Pancreas (tissue), 10 donors: ENCODE data around the gene TSPYL6. TPM values are rescaled to one million over a fixed set of nuclear protein-coding genes. Genes with fewer than 3 reads are reported as not detected.
"Not testable (repeated sequence)": the region's sequence is repeated elsewhere in the genome, so short reads cannot be mapped to it uniquely, and the experiment has no call there.

ENCODE experiments used
- ATAC-seq, 4 donors: fragments of 200-7000 bp; cut with Tn5 transposase; one replicate each; pipeline versions ENCODE4 v1.8.0 to v1.9.1; 2020; ENCODE audit warnings: mild to moderate bottlenecking in 4 of 4, moderate library complexity in 4 of 4
- DNase-seq, 6 donors: peaks; one replicate each; pipeline ENCODE4 v3.0.0-alpha.2; 2020
- FAIRE-seq: peaks from 2 replicates; lab custom pipeline; 2012; peaks lifted over from hg19 to GRCh38; lab: Jason Lieb, UNC
- H3K27ac ChIP-seq, 4 donors: fragments of 200-600 bp; sonication (generic); 1 replicate in 3 of 4; 2 replicates in 1 of 4; pipeline versions ENCODE4 v1.5.0 to v1.8.0; 2020
- H3K27me3 ChIP-seq, 4 donors: fragments of 200-600 bp; one replicate each; pipeline ENCODE4 v1.8.0; 2021
- H3K36me3 ChIP-seq, 3 donors: fragments of 200-600 bp; sonication (generic) in 1 of 3; one replicate each; pipeline versions ENCODE4 v1.5.0 to v1.8.0; 2020 to 2021
- H3K4me1 ChIP-seq, 3 donors: fragments of 200-600 bp; one replicate each; pipeline ENCODE4 v1.8.0; 2021
- H3K4me3 ChIP-seq, 4 donors: fragments of 200-600 bp; sonication (generic) in 2 of 4; one replicate each; pipeline versions ENCODE4 v1.5.0 to v1.8.0; 2020 to 2021
- H3K9me3 ChIP-seq, 4 donors: fragments of 200-600 bp; one replicate each; pipeline ENCODE4 v1.8.0; 2021
- WGBS, 2 donors: extraction: QIAGEN DNeasy Blood & Tissue Kit; methylation state at CpG; one replicate each; pipeline ENCODE4 v1.1.7; 2013; 5-methylcytosine and 5-hydroxymethylcytosine counted together
- intact Hi-C, 3 donors: fragments of 100-400 bp; cut with DNase I; formaldehyde crosslinking; loops; one replicate each; pipeline versions ENCODE4 v1.11.1 to v1.14.2; 2022
- polyA plus RNA-seq, 2 donors: library from polyadenylated mRNA; stranded (reverse); fragments of 200-250 nt; gene quantifications; one replicate each; pipeline ENCODE4 v1.2.3, GENCODE V29; 2013
- total RNA-seq, 6 donors: library from RNA; stranded (reverse); fragmentation: NEBNext Ultra II Directional in 4 of 6; extraction: Animal tissue kit (Norgen Biotek cat#: 25700) in 4 of 6; gene quantifications; one replicate each; pipeline versions ENCODE4 v1.2.1 to v1.2.4, GENCODE V29; 2021 to 2023
- TF ChIP-seq, protein P1 (sequence below), 4 donors: fragments of 200-600 bp; sonication (generic) in 3 of 4; IDR thresholded peaks; one replicate each; pipeline versions ENCODE4 v1.5.0 to v1.8.0; 2021; ENCODE audit warnings: antibody characterized with exemption in 4 of 4
- donor health status: healthy with polysubstance abuse.
- donor health status: DM: no; HTN: no; CAD: no; lungs with moderate emphysema.
- donor health status: DM: no; HTN: no; CAD: no.
- donor health status: control.
- donor health status: control.
- donor health status: Bipolar disorder and iron deficiency.
- donor health status: DM: yes; HTN: yes; CAD: no.
- donor health status: DM: no; HTN: no; CAD: no.
- donor health status: DM: no; HTN: no; CAD: no.
- donor health status: DM: yes; HTN: yes; CAD: no.

Gene TSPYL6
- total RNA-seq (under 1 TPM in 2 of 6 donors, not detected in 4; 0.06 to 0.09 TPM), polyA plus RNA-seq (not detected)

DNA sequence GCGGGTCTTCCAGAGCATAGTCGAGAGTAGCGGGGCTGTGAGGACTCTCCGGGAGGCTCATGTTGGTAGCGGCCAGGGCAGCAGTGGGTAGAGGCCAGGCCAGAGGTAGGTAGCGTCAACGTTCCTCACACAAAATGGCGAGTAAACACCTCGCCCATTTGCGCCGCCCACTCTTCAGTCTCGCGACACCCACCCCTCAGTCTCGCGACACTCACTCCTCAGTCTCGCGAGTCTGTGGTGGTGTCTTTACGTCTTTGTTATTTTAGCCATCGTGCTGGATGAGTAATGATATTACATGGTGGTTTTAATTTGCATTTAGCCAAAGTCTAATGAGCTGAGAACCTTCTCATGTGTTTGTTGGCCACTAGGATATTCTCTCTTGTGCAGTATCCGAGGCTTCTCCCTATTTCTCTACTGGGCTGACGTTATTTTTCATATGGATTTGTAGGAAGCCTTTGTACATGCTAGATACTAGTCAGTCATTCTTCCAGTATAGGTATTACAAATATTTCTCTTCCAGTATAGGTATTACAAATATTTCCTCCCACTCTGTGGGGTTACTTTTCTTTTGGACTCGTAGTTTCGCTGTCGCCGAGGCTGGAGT is at the start of gene TSPYL6:
Gene TSPYL6 (minus strand): TSS at position 139 of the 604 bp plus-strand sequence. CDS start 78 bp downstream, at position 61.
- no peaks in the 10 kb centered on the region for H3K9me3 ChIP-seq
- TF ChIP-seq, protein P1, sequence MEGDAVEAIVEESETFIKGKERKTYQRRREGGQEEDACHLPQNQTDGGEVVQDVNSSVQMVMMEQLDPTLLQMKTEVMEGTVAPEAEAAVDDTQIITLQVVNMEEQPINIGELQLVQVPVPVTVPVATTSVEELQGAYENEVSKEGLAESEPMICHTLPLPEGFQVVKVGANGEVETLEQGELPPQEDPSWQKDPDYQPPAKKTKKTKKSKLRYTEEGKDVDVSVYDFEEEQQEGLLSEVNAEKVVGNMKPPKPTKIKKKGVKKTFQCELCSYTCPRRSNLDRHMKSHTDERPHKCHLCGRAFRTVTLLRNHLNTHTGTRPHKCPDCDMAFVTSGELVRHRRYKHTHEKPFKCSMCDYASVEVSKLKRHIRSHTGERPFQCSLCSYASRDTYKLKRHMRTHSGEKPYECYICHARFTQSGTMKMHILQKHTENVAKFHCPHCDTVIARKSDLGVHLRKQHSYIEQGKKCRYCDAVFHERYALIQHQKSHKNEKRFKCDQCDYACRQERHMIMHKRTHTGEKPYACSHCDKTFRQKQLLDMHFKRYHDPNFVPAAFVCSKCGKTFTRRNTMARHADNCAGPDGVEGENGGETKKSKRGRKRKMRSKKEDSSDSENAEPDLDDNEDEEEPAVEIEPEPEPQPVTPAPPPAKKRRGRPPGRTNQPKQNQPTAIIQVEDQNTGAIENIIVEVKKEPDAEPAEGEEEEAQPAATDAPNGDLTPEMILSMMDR (IDR thresholded peaks at IDR 0.05), result no peak
- FAIRE-seq (no peak), DNase-seq (peak in 1 of 6 donors; percentile 34), ATAC-seq (no peak)
- intact Hi-C loops, result no loop called here
- H3K4me3 ChIP-seq, result no peak within 1 kb of the TSS
- no peaks in the 10 kb centered on the region for H3K27me3 ChIP-seq
- H3K4me1 ChIP-seq, result peaks cover 0 to 2% (median 0%) of the 10 kb centered on the region in 3 donors
- 97% methylated on average over 25 of the region's 25 CpGs for WGBS, 2 donors
- no peak within 1 kb of the TSS for H3K27ac ChIP-seq
- H3K36me3 ChIP-seq, result no peaks in the 10 kb centered on the region

- intact Hi-C loops, result no loop called here
- H3K4me3 ChIP-seq, result no peak overlapping the region
- no peak overlapping the region for H3K27ac ChIP-seq
- no peaks in the 10 kb centered on the region for H3K9me3 ChIP-seq
- no peaks in the 10 kb centered on the region for H3K4me1 ChIP-seq
- TF ChIP-seq, protein P1 (IDR thresholded peaks at IDR 0.05), result no peak
- DNase-seq (no peak), ATAC-seq (no peak), FAIRE-seq (no peak)
- no peaks in the 10 kb centered on the region for H3K36me3 ChIP-seq
- no peaks in the 10 kb centered on the region for H3K27me3 ChIP-seq
Measured at GRCh38 chr2:54303631-54304030, 47.6 kb upstream of the TSPYL6 start.

DNA sequence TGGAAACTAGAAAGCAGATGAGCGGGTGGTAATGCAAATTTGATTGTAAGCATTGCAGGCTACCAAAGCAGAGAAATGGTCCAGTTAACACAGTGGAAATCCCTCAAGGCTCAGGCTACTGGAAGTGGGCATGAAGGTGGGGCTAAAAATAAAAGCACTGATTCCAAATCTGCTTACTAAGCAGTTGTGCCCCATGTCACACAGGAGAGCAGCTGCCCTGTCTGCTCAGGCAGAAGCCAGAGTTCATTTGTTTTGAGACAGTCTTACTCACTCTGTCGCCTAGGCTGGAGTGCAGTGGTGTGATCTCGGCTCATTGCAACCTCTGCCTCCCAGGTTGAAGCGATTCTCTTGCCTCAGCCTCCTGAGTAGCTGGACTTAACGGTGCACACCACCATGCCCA is 42.5 kb upstream of the TSPYL6 start:
- 88 to 94% methylated on average over 5 of the region's 5 CpGs for WGBS, 2 donors
- H3K27ac ChIP-seq, result no peak overlapping the region
- intact Hi-C loops, result no loop called here
- FAIRE-seq (no peak), ATAC-seq (no peak), DNase-seq (no peak)
- H3K9me3 ChIP-seq, result no peaks in the 10 kb centered on the region
- TF ChIP-seq, protein P1 (IDR thresholded peaks at IDR 0.05), result no peak
- H3K36me3 ChIP-seq, result no peaks in the 10 kb centered on the region
- H3K4me1 ChIP-seq, result no peaks in the 10 kb centered on the region
- H3K27me3 ChIP-seq, result no peaks in the 10 kb centered on the region
- no peak overlapping the region for H3K4me3 ChIP-seq

DNA sequence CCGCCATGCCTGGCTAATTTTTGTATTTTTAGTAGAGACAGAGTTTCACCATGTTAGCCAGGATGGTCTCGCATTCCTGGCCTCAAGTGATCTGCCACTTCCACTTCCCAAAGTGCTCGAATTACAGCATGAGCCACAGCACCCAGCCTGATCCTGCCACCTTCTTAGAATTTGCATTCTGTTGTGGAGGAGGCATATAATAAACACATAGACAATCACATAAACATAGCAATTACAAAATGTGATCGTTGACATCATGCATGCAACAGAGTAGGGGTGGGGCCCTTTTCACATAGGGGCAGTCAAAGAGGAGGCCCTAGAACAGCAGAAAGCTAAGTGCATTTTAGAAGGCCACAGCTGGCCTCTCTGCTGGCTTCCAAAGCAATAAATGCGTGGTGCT is 39.9 kb upstream of the TSPYL6 start:
- Histone ChIP-seq H3K4me1 (no peaks in the 10 kb centered on the region), H3K4me3 (no peak overlapping the region), H3K27ac (no peak overlapping the region), H3K36me3 (no peaks in the 10 kb centered on the region), H3K27me3 (no peaks in the 10 kb centered on the region), H3K9me3 (no peaks in the 10 kb centered on the region)
- WGBS, 2 donors, result 85 to 87% methylated on average over 5 of the region's 5 CpGs
- DNase-seq (no peak), ATAC-seq (no peak), FAIRE-seq (no peak)
- intact Hi-C loops, result no loop called here
- TF ChIP-seq, protein P1 (IDR thresholded peaks at IDR 0.05), result no peak

- H3K36me3 ChIP-seq, H3K9me3 ChIP-seq, H3K27me3 ChIP-seq, ATAC-seq, FAIRE-seq, H3K27ac ChIP-seq, H3K4me3 ChIP-seq, H3K4me1 ChIP-seq, intact Hi-C loops, DNase-seq: not testable (repeated sequence)
- WGBS, 2 donors, result 97 to 100% methylated on average over 2 of the region's 2 CpGs
Measured at GRCh38 chr2:54294665-54295064, 38.6 kb upstream of the TSPYL6 start.
